AG10803 (cell line): ENCODE results near the gene CYFIP1.
"Not testable (repeated sequence)": the region's sequence is repeated elsewhere in the genome, so short reads cannot be mapped to it uniquely, and the experiment has no call there.

Source experiments
- DNase-seq: peaks from one replicate; pipeline ENCODE4 v3.0.0; 2010; ENCODE audit warnings: low read depth
- H3K4me3 ChIP-seq: 2 replicates; pipeline ENCODE4 v1.5.1; 2011; ENCODE audit warnings: mild to moderate bottlenecking, low read length, control low read depth
- TF ChIP-seq, protein P1 (sequence below): conservative IDR thresholded peaks from 2 replicates; pipeline ENCODE4 v1.5.1; 2011; ENCODE audit warnings: mild to moderate bottlenecking, low read length, control low read depth, inconsistent platforms

Gene CYFIP1

DNA sequence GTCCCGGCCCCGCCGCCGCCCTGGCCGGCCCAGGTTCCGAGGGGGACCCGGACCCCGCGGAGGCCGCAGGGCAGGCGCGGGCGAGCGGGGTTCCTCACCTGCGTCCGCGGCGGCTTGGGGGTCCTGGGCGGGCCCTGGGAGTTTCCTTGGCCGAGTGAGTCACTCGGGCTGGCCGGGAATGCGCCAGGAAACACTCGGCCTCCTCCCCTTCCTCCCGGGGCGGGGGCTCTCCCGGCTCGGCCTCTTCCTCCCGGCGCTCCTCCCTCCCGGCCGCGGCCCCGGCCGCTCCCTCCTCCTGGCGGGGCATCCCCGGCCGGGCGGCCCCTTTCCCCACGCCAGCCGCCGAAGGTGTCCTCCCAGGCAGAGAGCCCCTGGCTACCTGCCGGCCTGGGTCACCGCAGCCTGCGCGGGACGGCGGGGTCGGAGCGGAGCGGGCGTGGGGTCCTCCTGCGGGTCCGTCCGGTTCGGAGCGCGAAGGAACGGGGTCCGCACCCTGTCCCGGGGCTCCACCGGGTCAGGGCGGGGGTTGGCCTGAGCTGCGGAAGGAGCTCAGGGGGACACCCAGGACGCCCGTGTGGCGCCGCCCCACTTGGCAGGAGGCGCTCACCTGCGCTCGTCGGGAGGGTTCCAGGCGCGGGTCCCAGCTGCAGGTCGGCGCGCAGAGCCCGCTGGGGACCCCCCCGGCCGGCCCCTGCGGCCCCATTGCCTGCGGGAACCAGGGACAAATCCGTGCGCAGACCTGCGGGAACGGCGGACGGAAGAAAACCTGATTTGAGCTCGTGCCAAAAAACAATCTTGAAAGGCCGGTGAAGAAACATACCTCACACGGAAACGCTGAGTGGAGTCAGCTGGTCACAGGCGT, at the start of gene CYFIP1:
CYFIP1 (minus strand) TSS at position 180 of the 862 bp plus-strand sequence. CDS start 33,083 bp downstream, outside the sequence.
- DNase-seq: peak; percentile 82
- TF ChIP-seq, protein P1, sequence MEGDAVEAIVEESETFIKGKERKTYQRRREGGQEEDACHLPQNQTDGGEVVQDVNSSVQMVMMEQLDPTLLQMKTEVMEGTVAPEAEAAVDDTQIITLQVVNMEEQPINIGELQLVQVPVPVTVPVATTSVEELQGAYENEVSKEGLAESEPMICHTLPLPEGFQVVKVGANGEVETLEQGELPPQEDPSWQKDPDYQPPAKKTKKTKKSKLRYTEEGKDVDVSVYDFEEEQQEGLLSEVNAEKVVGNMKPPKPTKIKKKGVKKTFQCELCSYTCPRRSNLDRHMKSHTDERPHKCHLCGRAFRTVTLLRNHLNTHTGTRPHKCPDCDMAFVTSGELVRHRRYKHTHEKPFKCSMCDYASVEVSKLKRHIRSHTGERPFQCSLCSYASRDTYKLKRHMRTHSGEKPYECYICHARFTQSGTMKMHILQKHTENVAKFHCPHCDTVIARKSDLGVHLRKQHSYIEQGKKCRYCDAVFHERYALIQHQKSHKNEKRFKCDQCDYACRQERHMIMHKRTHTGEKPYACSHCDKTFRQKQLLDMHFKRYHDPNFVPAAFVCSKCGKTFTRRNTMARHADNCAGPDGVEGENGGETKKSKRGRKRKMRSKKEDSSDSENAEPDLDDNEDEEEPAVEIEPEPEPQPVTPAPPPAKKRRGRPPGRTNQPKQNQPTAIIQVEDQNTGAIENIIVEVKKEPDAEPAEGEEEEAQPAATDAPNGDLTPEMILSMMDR: no peak
- peak within 1 kb of the TSS; percentile 93 for H3K4me3 ChIP-seq

DNA sequence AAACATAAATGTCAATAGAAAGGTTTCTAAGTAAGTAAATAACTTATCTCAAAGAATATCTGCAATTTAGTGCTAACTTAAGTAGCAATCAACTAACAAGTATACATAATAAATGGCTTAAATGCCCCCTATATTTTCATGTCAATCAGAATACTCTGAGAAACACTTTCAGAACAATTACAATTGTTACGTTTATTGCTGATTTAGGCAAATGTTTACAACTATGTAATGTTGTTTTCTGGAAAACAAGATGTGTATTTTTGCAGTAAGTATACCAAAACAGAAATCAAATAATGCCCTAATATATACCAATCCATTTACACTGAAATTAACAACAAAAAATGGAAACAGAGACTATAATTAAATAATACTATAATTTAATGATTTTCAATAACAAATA, 46.0 kb upstream of the CYFIP1 start:
- no peak overlapping the region for H3K4me3 ChIP-seq
- TF ChIP-seq, protein P1: no peak
- no peak for DNase-seq

DNA sequence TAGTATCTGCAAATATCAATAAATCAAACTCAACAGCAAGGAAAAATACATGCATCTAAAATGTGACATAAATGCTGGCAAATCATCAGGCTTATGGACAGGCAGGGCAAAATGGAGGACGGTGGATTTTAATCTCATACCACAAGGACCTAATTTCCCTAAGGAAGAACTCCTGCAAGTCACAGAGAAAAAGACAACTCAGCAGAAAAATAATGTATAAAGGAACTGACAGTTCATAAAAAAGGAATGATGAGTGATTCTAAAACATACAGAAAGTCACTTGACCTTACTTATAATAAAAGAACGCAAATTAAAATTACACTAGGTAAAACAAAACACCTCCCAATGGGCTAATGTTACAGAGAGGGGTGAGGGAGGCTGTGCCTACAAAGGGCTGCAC, 42.0 kb upstream of the CYFIP1 start:
- H3K4me3 ChIP-seq: no peak overlapping the region
- TF ChIP-seq, protein P1: no peak
- DNase-seq: no peak

DNA sequence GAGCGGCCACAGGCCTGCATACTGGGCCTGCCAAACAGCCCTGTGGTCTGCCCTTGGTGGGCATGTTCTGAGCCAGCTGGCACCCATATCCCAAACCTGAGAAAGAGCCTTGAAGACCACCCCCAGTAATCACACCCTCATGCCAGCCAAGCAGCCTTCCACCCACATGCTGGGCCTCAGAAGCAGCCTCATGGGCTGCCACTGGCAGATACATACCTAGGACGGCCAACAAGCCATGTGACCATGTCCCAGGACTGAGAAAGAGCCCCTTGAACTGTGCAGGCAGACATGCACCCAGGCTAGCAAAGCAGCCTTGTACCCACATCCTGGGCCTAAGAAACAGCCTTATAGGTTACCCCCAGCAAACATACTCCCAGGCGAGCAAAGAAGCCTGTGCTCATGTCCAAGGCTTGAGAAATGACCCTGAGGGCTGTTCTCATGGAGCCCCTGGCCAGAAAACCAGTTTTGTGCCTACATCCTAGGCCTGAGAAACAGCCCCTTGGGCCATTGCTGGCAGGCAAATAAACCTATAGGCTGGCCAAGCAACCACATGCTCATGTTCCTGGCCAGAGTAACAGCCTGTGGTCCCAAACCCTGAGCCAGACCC, 34.3 kb upstream of the CYFIP1 start:
- no peak for DNase-seq
- H3K4me3 ChIP-seq: no peak overlapping the region
- TF ChIP-seq, protein P1: no peak

DNA sequence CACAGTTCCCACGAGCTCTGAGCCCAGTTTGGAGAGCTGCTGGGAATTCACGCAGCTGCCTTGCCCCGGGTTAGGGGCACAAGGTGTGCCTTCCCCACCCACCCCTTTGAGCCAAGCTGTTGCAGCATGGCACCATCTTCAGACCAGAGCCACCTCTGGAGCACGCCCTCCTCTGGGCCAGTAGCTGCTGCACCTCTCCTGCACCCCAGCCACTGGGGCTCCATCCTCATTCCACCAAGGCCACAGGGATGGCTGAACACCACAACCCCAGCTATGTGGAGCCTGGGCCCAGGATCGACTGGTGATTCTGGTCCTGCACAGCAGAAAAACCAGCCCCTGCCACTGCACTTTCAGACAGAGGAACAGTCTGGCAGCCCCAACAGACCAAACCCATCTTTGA, 33.5 kb upstream of the CYFIP1 start:
- no peak for DNase-seq
- TF ChIP-seq, protein P1: no peak
- H3K4me3 ChIP-seq: no peak overlapping the region

DNA sequence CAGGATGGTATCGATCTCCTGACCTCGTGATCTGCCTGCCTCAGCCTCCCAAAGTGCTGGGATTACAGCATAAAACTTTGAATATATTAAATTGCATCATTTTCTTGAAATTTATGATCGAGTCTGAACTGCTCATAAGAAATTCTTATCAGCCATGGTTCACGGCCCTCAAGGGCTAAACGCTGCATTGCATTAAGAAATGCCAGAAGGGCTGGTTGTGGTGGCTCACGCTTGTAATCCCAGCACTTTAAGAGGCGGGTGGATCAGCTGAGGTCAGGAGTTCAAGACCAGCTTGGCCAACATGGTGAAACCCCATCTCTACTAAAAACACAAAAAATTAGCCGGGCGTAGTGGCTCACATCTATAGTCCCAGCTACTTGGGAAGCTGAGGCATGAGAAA, 32.4 kb upstream of the CYFIP1 start:
- DNase-seq, H3K4me3 ChIP-seq: not testable (repeated sequence)

DNA sequence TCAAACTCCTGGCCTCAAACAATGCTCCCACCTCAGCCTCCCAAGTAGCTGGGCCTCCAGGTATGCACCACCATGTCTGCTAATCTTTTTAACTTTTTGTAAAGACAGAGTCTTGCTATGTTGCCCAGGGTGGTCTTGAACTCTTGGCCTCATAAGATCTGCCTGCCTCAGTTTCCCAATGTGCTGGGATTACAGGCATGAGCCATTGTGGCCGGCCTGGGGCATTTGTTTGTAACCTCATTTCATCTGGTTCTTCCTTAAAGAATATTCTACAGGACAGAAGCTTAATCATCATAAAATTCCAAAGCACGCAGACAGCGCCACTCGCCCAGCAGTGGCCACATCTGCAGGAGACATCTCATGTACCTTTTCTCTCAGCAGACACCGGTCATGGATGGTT, 23.6 kb upstream of the CYFIP1 start:
- no peak for DNase-seq
- no peak overlapping the region for H3K4me3 ChIP-seq
- TF ChIP-seq, protein P1: no peak
